IPS-18a (cell line): ENCODE results near the gene CTBS.

ENCODE experiments used
- H3K27ac ChIP-seq: one replicate; pipeline ENCODE4 v1.5.1; 2013; ENCODE audit warnings: low read length
- H3K27me3 ChIP-seq: one replicate; pipeline ENCODE4 v1.6.1; 2013; ENCODE audit warnings: mild to moderate bottlenecking, low read length; ENCODE audit not compliant: control insufficient read depth, insufficient read depth
- H3K36me3 ChIP-seq: one replicate; pipeline ENCODE4 v1.6.1; 2013; ENCODE audit warnings: low read depth, low read length; ENCODE audit not compliant: control insufficient read depth
- H3K4me1 ChIP-seq: one replicate; pipeline ENCODE4 v1.6.1; 2013; ENCODE audit warnings: low read depth, low read length; ENCODE audit not compliant: control insufficient read depth
- H3K4me3 ChIP-seq: one replicate; pipeline ENCODE4 v1.5.1; 2013; ENCODE audit warnings: low read length
- H3K9ac ChIP-seq: one replicate; pipeline ENCODE4 v1.6.1; 2013; ENCODE audit warnings: mild to moderate bottlenecking, low read length, moderate library complexity
- H3K9me3 ChIP-seq: one replicate; pipeline ENCODE4 v1.6.1; 2013; ENCODE audit warnings: low read depth, low read length; ENCODE audit not compliant: control insufficient read depth

CTBS gene

GRCh38 chr1:84583648-84584047 lies 9.4 kb upstream of the CTBS start:
- no peaks in the 10 kb centered on the region for H3K36me3 ChIP-seq
- peaks cover 16% of the 10 kb centered on the region for H3K4me1 ChIP-seq
- no peaks in the 10 kb centered on the region for H3K9me3 ChIP-seq
- no peak overlapping the region for H3K4me3 ChIP-seq
- H3K27me3 ChIP-seq = no peaks in the 10 kb centered on the region
- no peak overlapping the region for H3K27ac ChIP-seq
- no peak overlapping the region for H3K9ac ChIP-seq

- no peaks in the 10 kb centered on the region for H3K9me3 ChIP-seq
- H3K27ac ChIP-seq = no peak overlapping the region
- H3K27me3 ChIP-seq = no peaks in the 10 kb centered on the region
- no peak overlapping the region for H3K4me3 ChIP-seq
- H3K4me1 ChIP-seq = peaks cover 16% of the 10 kb centered on the region
- H3K36me3 ChIP-seq = no peaks in the 10 kb centered on the region
- H3K9ac ChIP-seq = no peak overlapping the region
These were observed 8.8 kb upstream of the CTBS start for GRCh38 chr1:84582802-84583587.

GRCh38 chr1:84581648-84582047 lies 7.4 kb upstream of the CTBS start:
- no peaks in the 10 kb centered on the region for H3K27me3 ChIP-seq
- no peak overlapping the region for H3K27ac ChIP-seq
- H3K36me3 ChIP-seq = no peaks in the 10 kb centered on the region
- H3K4me1 ChIP-seq = peaks cover 16% of the 10 kb centered on the region
- H3K9ac ChIP-seq = no peak overlapping the region
- H3K9me3 ChIP-seq = no peaks in the 10 kb centered on the region
- H3K4me3 ChIP-seq = no peak overlapping the region

GRCh38 chr1:84574936-84575335 lies 696 bp upstream of the CTBS start:
- Histone ChIP-seq H3K9ac (no peak overlapping the region), H3K9me3 (no peaks in the 10 kb centered on the region), H3K36me3 (no peaks in the 10 kb centered on the region), H3K4me3 (peak overlapping the region; percentile 68), H3K27me3 (peaks cover 9% of the 10 kb centered on the region), H3K4me1 (peaks cover 22% of the 10 kb centered on the region), H3K27ac (no peak overlapping the region)

- Histone ChIP-seq H3K9ac (peak overlapping the region; percentile 65), H3K4me1 (peaks cover 22% of the 10 kb centered on the region), H3K9me3 (no peaks in the 10 kb centered on the region), H3K36me3 (no peaks in the 10 kb centered on the region), H3K4me3 (peak overlapping the region; percentile 82), H3K27ac (peak overlapping the region; percentile 49), H3K27me3 (peaks cover 9% of the 10 kb centered on the region)
These were observed 716 bp downstream of the CTBS start for GRCh38 chr1:84573481-84573966.

GRCh38 chr1:84571150-84571535 lies 3.1 kb downstream of the CTBS start:
- peaks cover 22% of the 10 kb centered on the region for H3K4me1 ChIP-seq
- no peaks in the 10 kb centered on the region for H3K36me3 ChIP-seq
- no peak overlapping the region for H3K27ac ChIP-seq
- H3K9me3 ChIP-seq = no peaks in the 10 kb centered on the region
- H3K4me3 ChIP-seq = no peak overlapping the region
- no peak overlapping the region for H3K9ac ChIP-seq
- H3K27me3 ChIP-seq = peaks cover 9% of the 10 kb centered on the region

- H3K27ac ChIP-seq = no peak overlapping the region
- peaks cover 22% of the 10 kb centered on the region for H3K4me1 ChIP-seq
- no peaks in the 10 kb centered on the region for H3K9me3 ChIP-seq
- H3K27me3 ChIP-seq = peaks cover 9% of the 10 kb centered on the region
- no peaks in the 10 kb centered on the region for H3K36me3 ChIP-seq
- no peak overlapping the region for H3K4me3 ChIP-seq
- no peak overlapping the region for H3K9ac ChIP-seq
These were observed 3.6 kb downstream of the CTBS start for GRCh38 chr1:84570436-84571149.

- no peaks in the 10 kb centered on the region for H3K9me3 ChIP-seq
- H3K27me3 ChIP-seq = no peaks in the 10 kb centered on the region
- no peak overlapping the region for H3K27ac ChIP-seq
- H3K4me1 ChIP-seq = peaks cover 22% of the 10 kb centered on the region
- no peak overlapping the region for H3K4me3 ChIP-seq
- H3K36me3 ChIP-seq = no peaks in the 10 kb centered on the region
- H3K9ac ChIP-seq = no peak overlapping the region
These were observed 5.0 kb downstream of the CTBS start for GRCh38 chr1:84569216-84569615.

- H3K36me3 ChIP-seq = no peaks in the 10 kb centered on the region
- H3K9ac ChIP-seq = no peak overlapping the region
- no peaks in the 10 kb centered on the region for H3K9me3 ChIP-seq
- no peak overlapping the region for H3K27ac ChIP-seq
- no peaks in the 10 kb centered on the region for H3K4me1 ChIP-seq
- H3K27me3 ChIP-seq = no peaks in the 10 kb centered on the region
- H3K4me3 ChIP-seq = no peak overlapping the region
These were observed 23.4 kb downstream of the CTBS start for GRCh38 chr1:84550826-84551225.

GRCh38 chr1:84541679-84542078 lies 32.6 kb downstream of the CTBS start:
- Histone ChIP-seq H3K36me3 (no peaks in the 10 kb centered on the region), H3K4me1 (no peaks in the 10 kb centered on the region), H3K27ac (no peak overlapping the region), H3K4me3 (no peak overlapping the region), H3K9ac (no peak overlapping the region), H3K9me3 (no peaks in the 10 kb centered on the region), H3K27me3 (no peaks in the 10 kb centered on the region)

- Histone ChIP-seq H3K4me1 (no peaks in the 10 kb centered on the region), H3K9ac (no peak overlapping the region), H3K9me3 (no peaks in the 10 kb centered on the region), H3K36me3 (no peaks in the 10 kb centered on the region), H3K27ac (no peak overlapping the region), H3K4me3 (no peak overlapping the region), H3K27me3 (no peaks in the 10 kb centered on the region)
These were observed 33.5 kb downstream of the CTBS start for GRCh38 chr1:84540759-84541158.

- Histone ChIP-seq H3K4me3 (no peak overlapping the region), H3K27ac (no peak overlapping the region), H3K4me1 (no peaks in the 10 kb centered on the region), H3K9ac (no peak overlapping the region), H3K9me3 (no peaks in the 10 kb centered on the region), H3K36me3 (no peaks in the 10 kb centered on the region), H3K27me3 (no peaks in the 10 kb centered on the region)
These were observed 34.3 kb downstream of the CTBS start for GRCh38 chr1:84539972-84540371.
